Activated CD4-positive, alpha-beta T cell treated with anti-CD3 and anti-CD28 coated beads, Interleukin-2, Interleukin-6, amounts not matched to agents 100 ng/mL and 50 ng/mL, durations not matched to agents 16 hours and 8 hours (primary cell): Measurements from ENCODE around the gene SLC22A4.

Source experiments
- DNase-seq: peaks from one replicate; pipeline ENCODE4 v3.0.0-alpha.2; 2020

SLC22A4 gene

GRCh38 chr5:132293992-132294727, at the start of gene SLC22A4:
Gene SLC22A4 (plus strand): TSS chr5:132294394. CDS start chr5:132294617, 223 bp downstream.
- DNase-seq = peak; percentile 86

DNA sequence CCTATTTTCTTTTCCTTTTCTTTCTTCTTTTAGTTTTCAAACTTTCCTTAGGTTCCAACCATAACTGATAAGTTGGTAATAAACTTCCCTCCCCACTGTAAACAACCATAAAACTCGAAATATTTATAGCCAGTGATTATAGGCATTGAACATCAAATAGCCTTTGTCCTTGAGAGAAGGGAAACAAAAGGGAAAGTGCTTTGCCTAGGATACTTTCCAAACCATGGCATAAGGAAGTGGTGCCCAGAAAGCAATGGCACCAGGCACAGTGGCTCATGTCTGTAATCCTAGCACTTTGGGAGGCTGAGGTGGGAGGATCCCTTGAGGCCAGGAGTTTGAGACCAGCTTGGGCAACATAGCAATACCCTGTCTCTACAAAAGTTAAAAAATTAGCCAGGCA, 48.6 kb upstream of the SLC22A4 start:
- DNase-seq = no peak

GRCh38 chr5:132246806-132247205, 47.4 kb upstream of the SLC22A4 start:
- DNase-seq = no peak

GRCh38 chr5:132250547-132250946, 43.6 kb upstream of the SLC22A4 start:
- no peak for DNase-seq

GRCh38 chr5:132251220-132251725, 42.9 kb upstream of the SLC22A4 start:
- no peak for DNase-seq

DNA sequence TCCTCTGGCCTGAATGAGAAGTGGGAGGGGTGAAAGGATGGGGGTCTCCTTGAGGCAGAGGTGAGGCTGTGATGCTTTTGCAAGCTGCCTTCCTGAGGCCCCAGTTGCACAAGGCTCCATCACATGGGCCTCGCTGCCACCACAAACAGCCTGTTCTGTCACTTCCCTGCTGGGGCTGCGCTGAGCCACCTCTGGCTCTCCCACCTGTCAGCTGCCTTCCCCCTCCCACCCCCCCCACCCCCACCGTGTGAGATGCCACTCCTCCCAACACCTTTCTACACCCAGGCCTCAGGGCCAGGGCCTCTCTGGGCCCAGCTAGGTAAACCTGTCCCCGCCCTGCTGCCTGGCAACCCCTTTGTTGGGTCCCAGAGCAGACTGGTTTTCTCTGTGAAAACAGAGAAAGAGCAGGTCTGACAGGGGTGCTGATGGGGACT, 41.2 kb upstream of the SLC22A4 start:
- no peak for DNase-seq

- no peak for DNase-seq
Observed at GRCh38 chr5:132253452-132254320, 40.5 kb upstream of the SLC22A4 start.

DNA sequence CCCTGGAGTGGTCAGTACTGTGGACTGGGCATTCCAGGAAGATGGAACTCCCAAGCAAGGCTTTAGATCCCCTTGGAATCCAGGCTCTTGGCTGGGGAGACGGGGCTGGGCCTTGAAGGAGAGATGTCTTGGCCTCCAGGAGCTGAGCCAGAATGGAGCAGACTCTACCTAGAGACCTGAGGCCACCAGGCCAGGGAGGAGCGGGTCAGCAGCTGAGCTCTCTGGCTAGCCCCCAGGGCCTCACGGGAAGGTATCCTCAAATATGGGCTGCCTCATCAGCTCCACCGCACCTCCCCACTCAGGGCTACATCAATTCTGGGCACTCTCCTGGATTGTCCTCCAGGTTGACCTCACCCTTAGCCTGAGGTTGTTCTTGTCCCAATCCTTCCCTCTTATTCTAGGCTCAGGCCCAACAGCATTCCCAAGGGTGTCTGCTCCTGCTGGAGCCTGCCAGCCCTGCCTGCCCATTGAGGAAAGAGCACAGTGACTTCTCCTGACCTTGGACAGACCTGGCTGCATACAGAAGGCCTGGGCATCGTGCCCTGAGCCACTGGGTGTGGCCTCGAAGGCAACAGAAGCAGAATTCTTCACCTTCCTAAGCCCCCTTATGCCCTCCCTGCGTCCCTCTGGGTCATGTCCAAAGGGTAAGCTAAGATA, 39.7 kb upstream of the SLC22A4 start:
- no peak for DNase-seq

- no peak for DNase-seq
Observed at GRCh38 chr5:132256086-132256782, 38.0 kb upstream of the SLC22A4 start.

GRCh38 chr5:132256783-132257130, 37.4 kb upstream of the SLC22A4 start:
- no peak for DNase-seq

DNA sequence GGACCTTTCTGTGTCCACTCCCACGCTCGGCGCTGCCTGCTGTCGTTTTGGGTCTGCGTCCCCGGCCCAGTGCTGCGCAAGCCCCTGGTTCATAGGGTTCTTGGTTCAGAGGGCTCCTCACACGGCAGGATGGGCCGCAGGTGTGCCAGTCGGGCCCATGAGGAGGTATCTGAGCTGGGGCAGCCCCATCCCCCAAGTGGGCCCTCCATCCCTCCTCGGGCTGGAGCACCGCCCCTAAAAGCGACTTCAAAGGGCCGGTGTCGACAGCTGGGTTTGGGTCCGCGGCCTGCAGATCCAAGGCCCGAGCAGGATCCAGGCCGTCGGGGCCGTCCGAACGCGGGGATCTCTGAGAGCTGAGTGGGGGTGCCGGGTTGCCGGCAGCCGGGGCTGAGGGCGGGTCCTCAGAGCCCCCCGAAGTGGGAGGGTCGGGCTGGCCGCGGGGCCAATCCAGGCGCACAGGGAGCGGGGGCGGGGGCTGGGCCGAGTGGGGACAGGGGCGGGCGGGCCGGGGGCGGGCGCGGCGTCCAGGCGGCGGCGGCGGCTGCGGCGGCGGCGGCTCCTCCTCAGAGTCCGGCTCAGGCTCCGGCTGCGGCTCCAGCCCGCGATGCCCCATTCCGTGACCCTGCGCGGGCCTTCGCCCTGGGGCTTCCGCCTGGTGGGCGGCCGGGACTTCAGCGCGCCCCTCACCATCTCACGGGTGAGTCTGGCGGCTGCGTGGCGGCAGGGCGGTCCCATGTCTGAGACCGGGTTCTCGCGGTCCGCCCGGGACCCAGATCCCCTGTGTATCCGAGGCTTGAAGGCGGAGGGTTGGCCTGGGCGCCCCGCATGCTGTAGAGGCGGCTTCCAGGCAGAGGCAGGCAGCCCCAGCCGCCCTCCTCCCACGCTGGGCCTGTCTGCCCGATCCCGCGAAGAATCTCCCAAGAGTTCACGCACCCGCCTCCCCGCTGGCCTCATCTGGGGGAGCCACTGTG, 36.8 kb upstream of the SLC22A4 start, which contains the start of gene PDLIM4:
TSS of gene PDLIM4 (plus strand) at position 566 of the 971 bp plus-strand sequence. CDS start at position 605, 39 bp downstream.
- no peak for DNase-seq

DNA sequence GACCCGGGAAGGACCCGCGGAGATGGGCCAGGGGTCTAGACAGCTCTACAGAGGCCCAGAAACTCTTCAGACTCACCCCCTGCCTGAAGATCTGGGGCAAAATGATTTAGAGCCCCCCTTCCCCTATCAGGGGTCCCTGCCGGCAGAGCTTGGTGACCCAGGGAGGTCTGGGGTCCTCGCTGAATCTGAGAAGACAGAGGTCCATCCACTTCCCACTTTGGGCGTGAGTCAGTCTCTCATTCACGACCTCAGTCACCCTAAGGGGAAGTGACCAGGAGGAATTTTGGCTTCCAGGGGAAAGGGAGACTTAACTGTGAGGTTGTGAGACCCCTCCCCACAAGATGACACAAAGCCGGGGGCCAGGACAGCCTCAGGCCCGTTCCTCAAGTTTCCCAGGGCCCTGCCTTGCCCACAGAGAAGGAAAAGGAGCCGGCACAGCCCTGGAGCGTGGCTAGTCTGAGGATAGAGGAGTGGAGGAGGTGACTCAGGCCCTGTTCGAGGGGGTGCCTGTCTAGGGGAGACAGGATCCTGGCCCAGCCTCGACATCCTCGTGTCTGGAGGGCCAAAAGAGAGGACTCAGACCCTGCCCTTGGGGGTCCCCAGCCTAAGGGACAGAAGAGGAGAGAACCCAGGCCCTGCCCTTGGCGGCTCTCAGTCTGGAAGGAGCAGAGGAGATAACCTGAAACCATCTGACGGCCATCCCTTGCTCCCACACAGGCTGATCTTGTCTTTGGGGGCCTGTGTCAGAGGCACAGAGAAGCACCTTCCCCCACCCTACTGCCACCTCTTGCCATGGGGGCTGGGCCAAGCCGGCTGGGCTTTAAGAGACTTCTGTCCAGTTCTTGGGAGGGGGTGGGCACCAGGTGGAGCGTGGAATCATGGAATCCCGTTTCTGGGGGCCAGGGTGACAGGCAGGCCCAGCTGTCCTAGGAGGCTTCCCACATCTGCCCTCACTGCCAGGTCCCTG, 35.8 kb upstream of the SLC22A4 start:
- no peak for DNase-seq

GRCh38 chr5:132259069-132259851, 34.9 kb upstream of the SLC22A4 start:
- DNase-seq = no peak

- DNase-seq = no peak
Observed at GRCh38 chr5:132260051-132260450, 34.1 kb upstream of the SLC22A4 start.

GRCh38 chr5:132260714-132261551, 33.3 kb upstream of the SLC22A4 start:
- no peak for DNase-seq

GRCh38 chr5:132261881-132262845, 32.0 kb upstream of the SLC22A4 start:
- DNase-seq = no peak
